Measurements from ENCODE around the gene HIC2. TPM values are rescaled to one million over a fixed set of nuclear protein-coding genes. Genes with fewer than 3 reads are reported as not detected.

The HIC2 gene
- total RNA-seq, 1 donor from 2014 or later = 23.5 TPM

DNA sequence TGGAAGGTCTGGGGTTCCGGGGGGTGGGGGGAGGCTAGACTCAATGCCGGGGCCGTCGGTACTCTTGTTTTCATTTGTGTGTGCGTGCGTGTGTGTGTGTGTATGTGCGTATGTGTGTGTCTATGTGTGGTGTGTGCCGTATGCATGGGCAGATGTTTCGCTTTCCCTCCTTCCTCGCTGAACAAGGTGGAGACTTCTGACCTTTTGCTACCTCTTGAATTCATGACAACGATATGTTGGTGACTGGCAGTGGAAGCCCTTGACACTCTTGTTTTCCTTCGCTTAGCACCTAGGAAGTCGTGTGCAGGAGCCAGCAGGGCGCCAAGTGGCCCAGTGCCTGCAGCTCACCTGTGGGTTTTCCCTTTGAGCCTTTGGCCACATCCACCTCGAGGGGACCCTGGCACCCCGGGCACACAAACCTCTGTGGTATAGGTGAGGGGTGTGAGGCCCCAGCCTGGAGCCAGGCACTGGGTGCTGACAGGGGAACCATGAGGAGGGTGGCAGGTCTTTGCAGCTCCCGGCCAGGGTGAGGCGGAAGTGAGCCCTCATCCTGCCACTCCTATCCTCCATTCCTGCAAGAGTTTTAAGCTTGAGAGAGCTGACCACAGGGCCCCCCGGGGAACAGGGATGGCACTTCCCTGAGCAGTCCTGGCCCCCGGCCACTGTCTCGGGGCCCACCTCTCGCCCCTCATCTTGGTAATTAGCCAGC lies 30.7 kb downstream of the HIC2 start:
- Mint-ChIP-seq H3K4me3 (ENCODE audit: unreplicated experiment) (peak overlapping the region; percentile 42), H3K36me3 (ENCODE audit: low read depth, unreplicated experiment) (peaks cover 4% of the 10 kb centered on the region), H3K27ac (ENCODE audit: unreplicated experiment) (no peak overlapping the region), H3K9me3 (ENCODE audit: unreplicated experiment) (no peaks in the 10 kb centered on the region), H3K4me1 (ENCODE audit: unreplicated experiment) (no peaks in the 10 kb centered on the region), H3K27me3 (ENCODE audit: unreplicated experiment) (peaks cover 4% of the 10 kb centered on the region)
- TF ChIP-seq, protein P1, sequence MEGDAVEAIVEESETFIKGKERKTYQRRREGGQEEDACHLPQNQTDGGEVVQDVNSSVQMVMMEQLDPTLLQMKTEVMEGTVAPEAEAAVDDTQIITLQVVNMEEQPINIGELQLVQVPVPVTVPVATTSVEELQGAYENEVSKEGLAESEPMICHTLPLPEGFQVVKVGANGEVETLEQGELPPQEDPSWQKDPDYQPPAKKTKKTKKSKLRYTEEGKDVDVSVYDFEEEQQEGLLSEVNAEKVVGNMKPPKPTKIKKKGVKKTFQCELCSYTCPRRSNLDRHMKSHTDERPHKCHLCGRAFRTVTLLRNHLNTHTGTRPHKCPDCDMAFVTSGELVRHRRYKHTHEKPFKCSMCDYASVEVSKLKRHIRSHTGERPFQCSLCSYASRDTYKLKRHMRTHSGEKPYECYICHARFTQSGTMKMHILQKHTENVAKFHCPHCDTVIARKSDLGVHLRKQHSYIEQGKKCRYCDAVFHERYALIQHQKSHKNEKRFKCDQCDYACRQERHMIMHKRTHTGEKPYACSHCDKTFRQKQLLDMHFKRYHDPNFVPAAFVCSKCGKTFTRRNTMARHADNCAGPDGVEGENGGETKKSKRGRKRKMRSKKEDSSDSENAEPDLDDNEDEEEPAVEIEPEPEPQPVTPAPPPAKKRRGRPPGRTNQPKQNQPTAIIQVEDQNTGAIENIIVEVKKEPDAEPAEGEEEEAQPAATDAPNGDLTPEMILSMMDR (IDR thresholded peaks at IDR 0.05; ENCODE audit: unreplicated experiment) = no peak
- DNase-seq (ENCODE audit: low spot score) = peak; percentile 10

DNA sequence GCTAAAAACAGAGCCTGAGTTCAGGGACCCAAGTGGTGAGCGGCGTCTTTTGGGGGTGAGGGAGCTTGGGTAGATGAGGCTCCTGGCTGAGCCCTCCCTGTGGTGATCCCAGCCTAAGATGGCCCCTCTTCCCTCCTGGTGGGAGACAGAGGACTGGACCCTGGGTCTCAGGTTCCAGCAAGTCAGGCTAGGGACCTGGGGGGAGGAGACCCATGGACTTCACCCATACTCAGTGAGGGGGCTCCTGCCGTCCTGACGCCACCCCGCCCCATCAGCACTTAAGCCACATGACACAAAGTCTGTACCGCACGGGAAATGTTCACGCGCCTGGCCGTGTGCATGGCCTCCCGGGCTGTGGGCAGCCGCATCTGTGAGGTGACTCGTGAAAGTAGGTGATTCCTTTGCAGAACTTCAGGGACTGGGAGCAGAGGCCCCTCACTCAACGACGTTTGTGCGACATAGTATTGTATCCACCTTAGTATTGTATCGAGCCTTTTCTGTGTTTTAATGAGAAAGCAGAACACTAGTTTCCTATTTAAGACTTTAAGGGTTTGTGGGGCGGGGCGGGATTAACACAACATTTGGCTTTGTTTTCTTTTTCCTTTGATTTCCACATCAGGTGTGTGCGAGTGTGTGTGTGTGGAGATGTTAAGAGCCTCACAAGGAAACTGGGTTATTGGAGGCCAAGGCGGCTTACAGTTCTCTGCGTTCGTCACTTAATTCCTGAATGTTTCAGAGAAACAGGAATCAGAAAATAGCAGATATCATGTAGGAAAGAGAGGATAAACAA lies 31.7 kb downstream of the HIC2 start:
- no peaks in the 10 kb centered on the region for H3K9me3 Mint-ChIP-seq (ENCODE audit: unreplicated experiment)
- no peak overlapping the region for H3K4me3 Mint-ChIP-seq (ENCODE audit: unreplicated experiment)
- H3K4me1 Mint-ChIP-seq (ENCODE audit: unreplicated experiment) = no peaks in the 10 kb centered on the region
- H3K27ac Mint-ChIP-seq (ENCODE audit: unreplicated experiment) = peak overlapping the region; percentile 76
- DNase-seq (ENCODE audit: low spot score) = peak; percentile 1
- peaks cover 4% of the 10 kb centered on the region for H3K27me3 Mint-ChIP-seq (ENCODE audit: unreplicated experiment)
- H3K36me3 Mint-ChIP-seq (ENCODE audit: low read depth, unreplicated experiment) = peaks cover 4% of the 10 kb centered on the region
- TF ChIP-seq, protein P1 (IDR thresholded peaks at IDR 0.05; ENCODE audit: unreplicated experiment) = no peak

DNA sequence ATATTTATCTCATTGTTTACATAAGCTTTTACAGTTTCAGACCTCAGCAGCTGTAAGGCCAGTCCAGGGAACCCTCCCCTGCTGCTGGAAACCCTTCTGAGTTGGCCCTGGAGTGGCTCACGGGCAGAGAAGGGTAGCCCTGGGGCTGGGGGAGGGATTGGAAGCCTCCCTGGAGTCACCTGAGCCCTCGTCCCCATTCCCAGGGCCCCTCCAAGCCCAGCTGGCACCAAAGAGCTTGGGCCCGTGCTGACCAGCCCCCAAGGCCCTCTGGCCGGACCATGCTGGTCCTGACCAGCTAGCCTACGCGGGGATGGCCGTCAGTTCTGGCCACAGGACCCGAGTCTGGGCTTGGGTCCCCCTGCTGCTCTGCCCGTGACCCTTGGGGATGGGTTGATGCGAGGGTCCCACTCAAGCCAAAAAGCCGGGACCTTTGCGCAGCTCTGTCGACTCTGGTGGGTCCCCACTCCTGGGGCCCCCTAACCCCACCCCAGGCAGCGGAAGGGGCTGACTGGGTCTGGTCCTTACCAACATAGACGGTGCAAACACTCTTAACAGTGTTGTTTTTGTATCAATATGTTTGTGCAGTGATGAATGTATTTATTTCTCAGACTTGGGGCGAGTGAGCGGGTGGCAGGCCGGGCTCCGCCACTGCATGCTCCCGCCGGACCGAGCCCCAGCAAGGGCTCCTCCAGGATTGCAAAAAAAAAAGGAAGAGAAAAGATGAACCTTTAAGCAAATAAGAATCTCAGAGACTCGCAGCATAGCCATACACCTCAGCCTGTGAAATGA lies 32.6 kb downstream of the HIC2 start:
- TF ChIP-seq, protein P1 (IDR thresholded peaks at IDR 0.05; ENCODE audit: unreplicated experiment) = no peak
- Mint-ChIP-seq H3K27ac (ENCODE audit: unreplicated experiment) (no peak overlapping the region), H3K36me3 (ENCODE audit: low read depth, unreplicated experiment) (peaks cover 4% of the 10 kb centered on the region), H3K9me3 (ENCODE audit: unreplicated experiment) (no peaks in the 10 kb centered on the region), H3K4me1 (ENCODE audit: unreplicated experiment) (no peaks in the 10 kb centered on the region), H3K4me3 (ENCODE audit: unreplicated experiment) (no peak overlapping the region), H3K27me3 (ENCODE audit: unreplicated experiment) (peaks cover 6% of the 10 kb centered on the region)
- peak; percentile 1 for DNase-seq (ENCODE audit: low spot score)

DNA sequence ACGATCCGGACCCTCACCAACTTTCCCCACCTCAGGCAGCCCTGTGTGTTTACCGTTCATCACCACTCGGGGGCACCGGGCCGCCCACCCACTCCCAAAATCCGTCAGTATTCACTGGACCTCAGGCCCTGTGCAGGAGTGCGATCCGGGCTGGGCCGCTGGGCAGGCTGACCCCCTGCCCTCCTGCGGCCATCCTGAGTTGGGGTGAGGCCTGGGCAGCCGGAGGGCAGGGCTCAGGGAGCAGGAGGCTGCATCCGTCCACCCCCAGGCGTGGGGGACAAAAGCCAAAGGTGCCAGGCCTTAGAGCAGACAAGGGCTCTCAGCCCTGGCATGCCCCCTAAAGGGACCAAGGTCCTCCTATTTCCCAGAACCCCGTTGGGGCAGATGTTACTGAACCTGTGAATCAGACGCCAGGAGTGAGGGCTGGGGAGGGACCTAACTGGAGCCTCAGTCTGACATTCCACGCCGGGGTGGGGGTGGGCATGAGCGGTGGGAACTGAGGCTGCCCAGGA lies 33.2 kb downstream of the HIC2 start:
- Mint-ChIP-seq H3K36me3 (ENCODE audit: low read depth, unreplicated experiment) (peaks cover 4% of the 10 kb centered on the region), H3K4me1 (ENCODE audit: unreplicated experiment) (peaks cover 2% of the 10 kb centered on the region), H3K27ac (ENCODE audit: unreplicated experiment) (no peak overlapping the region), H3K4me3 (ENCODE audit: unreplicated experiment) (no peak overlapping the region), H3K9me3 (ENCODE audit: unreplicated experiment) (no peaks in the 10 kb centered on the region), H3K27me3 (ENCODE audit: unreplicated experiment) (peaks cover 6% of the 10 kb centered on the region)
- TF ChIP-seq, protein P1 (IDR thresholded peaks at IDR 0.05; ENCODE audit: unreplicated experiment) = no peak
- DNase-seq (ENCODE audit: low spot score) = peak; percentile 14

Measured in endothelial cell (in vitro differentiated cells).